ENCODE measurements around the gene SLC39A8. TPM values are rescaled to one million over a fixed set of nuclear protein-coding genes. Genes with fewer than 3 reads are reported as not detected.

SLC39A8 gene
- total and polyA plus RNA-seq, 9 of the 15 experiments (the other 6 are each of a cell fraction or from before 2014, with no cell fraction given): 8.2 to 30.3 (median 25.0) TPM

DNA sequence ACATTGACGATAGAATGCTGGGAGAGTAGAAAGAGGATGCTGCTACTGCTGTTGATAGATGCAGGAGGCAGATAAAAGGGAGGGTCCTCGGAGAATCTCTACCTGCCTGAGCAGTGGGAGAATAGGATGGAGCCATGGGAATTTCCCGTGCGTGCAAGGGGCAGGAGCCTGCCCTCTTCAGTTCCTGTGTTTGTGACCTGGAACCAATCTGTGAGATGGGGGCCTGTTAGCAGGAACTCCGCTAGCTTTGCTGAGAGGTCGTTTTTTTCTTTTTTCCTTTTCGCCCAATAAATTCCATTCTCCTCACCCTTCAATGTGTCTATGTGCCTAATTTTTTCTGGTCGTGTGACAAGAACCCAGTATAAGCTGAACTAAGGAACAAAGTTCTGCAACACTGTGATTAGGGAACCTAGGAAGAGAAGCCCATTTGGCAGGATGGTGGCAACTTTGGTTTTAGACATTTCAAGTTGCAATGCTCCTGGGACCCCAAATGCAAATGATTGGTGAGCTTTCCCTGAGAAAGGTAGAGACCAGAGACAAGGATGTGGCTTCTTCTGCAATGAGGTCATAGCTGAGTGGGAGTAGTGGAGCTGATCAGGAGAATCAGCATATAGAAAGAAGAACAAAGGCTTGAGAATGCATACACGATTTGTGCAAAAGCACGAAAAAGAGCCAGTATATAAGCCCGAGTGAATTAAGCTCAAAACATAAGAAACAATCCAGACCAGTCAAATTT is 23.9 kb downstream of the SLC39A8 start:
- intact Hi-C loops (cut with micrococcal nuclease) (no loop called here), in situ Hi-C loops (cut with MboI) (no loop called here)
- no peak overlapping the region for H3K4me2 ChIP-seq (ENCODE audit: insufficient read depth, low read length)
- no peaks in the 10 kb centered on the region for H3K9me3 ChIP-seq (replicated peaks; ENCODE audit: control insufficient read depth, insufficient read depth, low read depth, low read length)
- no peak for TF ChIP-seq EHMT2 (IDR thresholded peaks at IDR 0.05)
- TF ChIP-seq MTA2 (IDR thresholded peaks at IDR 0.05; ENCODE audit: low read depth): no peak
- TF ChIP-seq PHB (CRISPR knock-in tag; IDR thresholded peaks at IDR 0.05): no peak
- TF ChIP-seq RFX1 (IDR thresholded peaks at IDR 0.05): no peak
- no peak for TF ChIP-seq GTF2E2 (tag; IDR thresholded peaks at IDR 0.05)
- TF ChIP-seq ZNF263 (CRISPR knock-in tag; IDR thresholded peaks at IDR 0.05; ENCODE audit: borderline replicate concordance): no peak
- no peak for TF ChIP-seq BRCA1 (IDR thresholded peaks at IDR 0.05)
- no peak for TF ChIP-seq BRCA1 (CRISPR knock-in tag; IDR thresholded peaks at IDR 0.05)
- no peak for TF ChIP-seq DPF2 (IDR thresholded peaks at IDR 0.05)
- FAIRE-seq (peak; percentile 59), ATAC-seq (no peak), DNase-seq (ENCODE audit: extremely low read depth in 1 of 4, low spot score in 3 of 4) (no peak)
- no peak overlapping the region for H3K9ac ChIP-seq (ENCODE audit: insufficient read depth in 1 of 2, low read depth in 2 of 2, low read length in 2 of 2)
- H4K20me1 ChIP-seq (replicated peaks; ENCODE audit: control insufficient read depth, insufficient read depth, low read length): 0 out of 2 replicates have a peak, but pooled peaks cover 2% of the 10 kb centered on the region
- H3K9me1 ChIP-seq (ENCODE audit: control insufficient read depth, insufficient read depth, low read length): no peaks in the 10 kb centered on the region
- peaks cover 0 to 2% of the 10 kb centered on the region in 2 experiments; a peak in 2 of 5 replicates for H3K4me1 ChIP-seq (replicated peaks in 1 of 2; ENCODE audit: control insufficient read depth in 2 of 2, insufficient read depth in 2 of 2, low read length in 2 of 2)
- H3K27ac ChIP-seq (ENCODE audit: extremely low read depth, low read depth, low read length): no peak overlapping the region
- H3K4me3 ChIP-seq: no peak overlapping the region
- WGBS (ENCODE audit: insufficient coverage, low coverage, missing lambda C conversion rate): 52% methylated on average over 11 of the region's 11 CpGs
- no peak overlapping the region for H2AFZ ChIP-seq (ENCODE audit: low read depth, low read length)
- no peaks in the 10 kb centered on the region for H3K27me3 ChIP-seq (ENCODE audit: control insufficient read depth in 2 of 2, insufficient read depth in 2 of 2, low read length in 2 of 2)
- ChIA-PET CTCF (ENCODE audit: low intra/inter-chr PET ratio) (no interaction called here), POLR2A (interaction anchor here (0.7 kb wide), 1 partner anchor 8 kb away, joined by 3 read pairs; no protein-coding TSS in a partner anchor)
- no TSS peak for BruUV-seq (replicated peaks)
- H3K36me3 ChIP-seq (ENCODE audit: control insufficient read depth, insufficient read depth, low read length): no peaks in the 10 kb centered on the region
- H3K79me2 ChIP-seq (ENCODE audit: control insufficient read depth, insufficient read depth, low read length): no peaks in the 10 kb centered on the region
